Gastrocnemius medialis (tissue), 4 donors: ENCODE measurements around the gene F13A1.

Source experiments
- CTCF ChIP-seq, 5 experiments: fragments of 450-650 bp in 3 of 5; fragments of 200-600 bp in 2 of 5; sonication (generic) in 2 of 5; IDR thresholded peaks in 4 of 5; conservative IDR thresholded peaks in 1 of 5; 1 replicate in 4 of 5; 2 replicates in 1 of 5; pipeline ENCODE4 v1.5.1; 2016 to 2019; ENCODE audit warnings: antibody characterized with exemption in 5 of 5, mild to moderate bottlenecking in 3 of 5, moderate library complexity in 3 of 5
- POLR2A ChIP-seq, 2 donors: fragments of 450-650 bp; IDR thresholded peaks; one replicate each; pipeline ENCODE4 v1.6.1; 2017; ENCODE audit warnings: antibody characterized with exemption in 2 of 2, mild to moderate bottlenecking in 2 of 2, moderate library complexity in 2 of 2

- no peak for TF ChIP-seq CTCF (IDR thresholded peaks at IDR 0.05 in 4 of 5, conservative IDR thresholded peaks at IDR 0.05 in 1 of 5)
- TF ChIP-seq POLR2A (IDR thresholded peaks at IDR 0.05) = no peak
Observed at GRCh38 chr6:6260196-6260722, 60.2 kb downstream of the F13A1 start.
